DMS 273 treated with DMSO at 0.1 percent for 48 hours (cell line): ENCODE measurements around the gene FMO5.
"Not testable (repeated sequence)": the region's sequence is repeated elsewhere in the genome, so short reads cannot be mapped to it uniquely, and the experiment has no call there.

Experiments
- DNase-seq: peaks from one replicate; lab custom pipeline; 2025; lab: John Stamatoyannopoulos, UW

The FMO5 gene

GRCh38 chr1:147238925-147239820, 14.0 kb upstream of the FMO5 start:
- no peak for DNase-seq

GRCh38 chr1:147238053-147238902, 13.1 kb upstream of the FMO5 start:
- DNase-seq, result no peak

GRCh38 chr1:147236959-147237791, 12.0 kb upstream of the FMO5 start:
- DNase-seq, result no peak

- DNase-seq, result no peak
These were observed 11.3 kb upstream of the FMO5 start for GRCh38 chr1:147236448-147236847.

GRCh38 chr1:147235822-147236221, 10.7 kb upstream of the FMO5 start:
- no peak for DNase-seq

- not testable (repeated sequence) for DNase-seq
These were observed 8.8 kb upstream of the FMO5 start for GRCh38 chr1:147233903-147234302.

- DNase-seq, result not testable (repeated sequence)
These were observed 5.9 kb upstream of the FMO5 start for GRCh38 chr1:147231032-147231431.

DNA sequence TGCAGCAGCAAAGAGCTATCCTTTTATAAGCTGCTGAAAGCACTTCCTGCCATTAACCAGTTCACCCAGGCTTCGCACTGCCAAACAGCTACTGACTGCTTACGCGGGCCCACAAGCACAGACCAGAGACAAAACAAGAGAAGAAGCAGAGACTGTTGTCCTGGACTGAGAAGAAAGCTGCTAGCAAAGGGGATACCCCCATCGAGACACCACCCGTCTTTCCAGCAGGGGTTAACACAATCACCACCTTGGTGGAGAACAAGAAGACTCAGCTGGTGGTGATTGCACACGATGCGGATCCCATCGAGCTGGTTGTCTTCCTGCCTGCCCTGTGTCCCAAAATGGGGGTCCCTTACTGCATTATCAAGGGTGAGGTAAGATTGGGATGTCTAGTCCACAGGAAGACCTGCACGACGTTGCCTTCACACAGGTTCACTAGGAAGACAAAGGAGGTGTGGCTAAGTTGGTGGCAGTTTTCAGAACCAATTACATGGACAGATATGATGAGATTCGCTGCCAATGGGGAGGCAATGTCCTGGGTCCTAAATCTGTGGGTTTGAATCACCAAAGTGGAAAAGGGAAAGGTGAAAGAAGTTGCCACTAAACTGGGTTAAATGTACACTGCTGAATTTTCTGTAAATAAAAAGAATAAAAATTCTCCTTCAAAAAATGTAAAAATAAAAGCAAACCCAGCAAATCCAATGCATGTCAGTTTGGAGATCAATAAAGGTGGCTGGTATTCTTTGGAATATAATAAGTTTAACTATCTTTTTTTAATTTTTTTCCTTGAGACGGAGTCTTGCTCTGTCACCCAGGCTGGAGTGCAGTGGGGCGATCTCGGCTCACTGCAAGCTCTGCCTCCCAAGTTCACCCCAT, 1.2 kb downstream of the FMO5 start:
- no peak for DNase-seq

- DNase-seq, result no peak
These were observed 6.5 kb downstream of the FMO5 start for GRCh38 chr1:147218606-147219005.

DNA sequence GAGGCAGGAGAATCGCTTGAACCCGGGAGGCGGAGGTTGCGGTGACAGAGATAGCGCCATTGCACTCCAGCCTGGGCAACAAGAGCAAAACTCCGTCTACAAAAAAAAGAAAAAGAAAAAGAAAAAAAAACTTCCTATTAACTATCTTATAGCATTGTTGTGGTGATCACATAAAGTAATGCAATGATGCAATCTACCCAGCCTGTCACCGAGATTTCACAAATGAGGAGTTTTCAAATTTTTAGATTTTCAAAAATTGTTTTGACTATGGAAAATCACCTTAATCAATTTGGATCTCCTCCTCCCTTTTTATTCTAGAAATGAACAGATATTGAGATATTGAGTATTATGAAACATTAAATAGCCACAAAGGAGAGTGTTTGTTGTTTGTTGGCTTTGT, 8.0 kb downstream of the FMO5 start:
- no peak for DNase-seq

DNA sequence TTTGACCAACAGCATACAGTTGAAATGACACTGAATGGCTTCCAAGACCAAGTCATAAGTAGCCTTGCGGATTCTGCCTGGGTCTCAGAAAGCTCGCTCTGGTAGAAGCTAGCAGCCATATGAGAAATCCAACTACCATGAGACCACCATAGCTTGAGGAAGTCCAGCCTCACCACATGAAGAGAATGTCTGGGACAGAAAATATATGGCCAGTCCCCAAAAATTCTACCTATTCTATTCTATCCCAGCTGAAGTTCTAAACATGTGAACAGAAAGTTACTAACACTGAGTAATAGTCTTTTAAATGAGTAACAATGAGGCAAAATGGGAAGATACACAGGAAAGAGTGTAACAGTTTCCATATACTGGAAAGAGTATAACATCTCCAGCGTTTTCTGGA, 9.0 kb downstream of the FMO5 start:
- DNase-seq, result no peak

DNA sequence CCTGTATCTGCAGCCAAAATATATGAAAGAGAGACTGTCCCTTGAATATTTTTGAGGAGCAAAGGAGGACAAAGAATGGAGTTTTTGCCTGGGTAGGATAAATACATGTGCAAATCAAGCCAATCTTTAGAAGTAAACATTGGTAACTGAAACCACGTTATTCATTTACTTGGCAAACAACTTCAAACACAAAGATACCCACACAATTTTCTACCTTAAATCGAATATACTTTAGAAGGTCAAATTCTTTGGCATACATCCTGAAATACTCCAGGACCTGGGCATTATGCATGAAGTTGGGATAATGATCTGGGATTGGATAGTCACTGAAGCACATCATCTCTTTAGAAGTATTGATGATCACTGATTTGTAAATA, 9.6 kb downstream of the FMO5 start:
- DNase-seq, result no peak

- no peak for DNase-seq
These were observed 10.1 kb downstream of the FMO5 start for GRCh38 chr1:147214842-147215539.

DNA sequence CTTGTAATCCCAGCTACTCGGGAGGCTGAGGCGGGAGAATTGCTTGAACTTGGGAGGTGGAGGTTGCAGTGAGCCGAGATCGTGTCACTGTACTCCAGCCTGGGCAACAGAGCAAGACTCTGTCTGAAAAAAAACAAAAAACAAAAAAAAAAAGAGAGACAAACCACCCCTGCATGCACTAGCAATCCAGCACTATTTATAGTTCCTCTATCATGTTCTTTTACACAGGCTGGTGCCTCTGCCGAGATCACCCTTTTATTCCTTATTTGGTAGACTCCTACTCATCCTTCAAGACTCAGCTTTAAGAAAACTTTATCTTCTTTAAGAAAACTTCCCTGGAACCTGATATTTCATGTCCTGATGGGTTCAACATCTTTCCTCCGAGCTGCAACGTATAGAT, 10.8 kb downstream of the FMO5 start:
- DNase-seq, result no peak

GRCh38 chr1:147213271-147213670, 11.9 kb downstream of the FMO5 start:
- DNase-seq, result no peak

DNA sequence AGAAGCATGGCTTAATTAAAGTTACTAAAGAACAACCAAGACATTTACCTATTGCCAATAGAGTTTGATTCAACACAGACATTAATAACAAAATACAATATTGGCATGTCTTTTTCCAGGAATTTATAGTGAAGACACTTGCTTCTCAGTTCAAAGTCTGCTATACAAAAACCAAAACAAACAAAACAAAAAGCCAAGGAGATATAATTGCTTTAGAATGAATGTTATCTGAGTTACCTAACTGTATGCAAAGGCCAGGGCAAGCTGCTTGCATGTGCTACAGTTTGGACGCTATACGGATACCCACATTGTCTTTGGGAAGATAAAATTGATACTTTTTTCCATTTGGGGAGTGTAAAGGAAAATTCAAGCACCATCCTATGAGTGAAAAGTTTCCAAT, 13.6 kb downstream of the FMO5 start:
- DNase-seq, result no peak

GRCh38 chr1:147210987-147211386, 14.2 kb downstream of the FMO5 start:
- DNase-seq, result no peak

- DNase-seq, result no peak
These were observed 15.0 kb downstream of the FMO5 start for GRCh38 chr1:147209825-147210821.

DNA sequence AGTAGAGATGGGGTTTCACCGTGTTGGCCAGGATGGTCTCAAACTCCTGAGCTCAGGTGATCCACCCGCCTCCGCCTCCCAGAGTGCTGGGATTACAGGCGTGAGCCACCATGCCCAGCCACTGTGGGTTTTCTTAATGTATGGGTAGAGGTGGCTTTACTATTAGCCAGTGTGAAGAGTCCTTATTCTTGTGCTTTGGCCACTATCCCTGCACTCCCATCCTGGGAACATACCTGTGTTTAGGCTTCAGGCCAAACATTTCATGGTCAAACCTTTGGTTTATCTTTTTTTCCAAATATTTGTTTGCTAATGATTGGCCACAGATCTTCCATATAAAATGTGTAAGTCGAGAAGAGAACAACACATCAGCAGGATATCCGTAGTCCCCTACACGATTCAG, 16.5 kb downstream of the FMO5 start:
- no peak for DNase-seq
